PC-3 (cell line): Measurements from ENCODE around the gene CCL13. TPM values are rescaled to one million over a fixed set of nuclear protein-coding genes. Genes with fewer than 3 reads are reported as not detected.

Experiments used
- ATAC-seq: fragments of 200-7000 bp; cut with Tn5 transposase; 2 replicates; pipeline ENCODE4 v1.9.1; 2020; ENCODE audit warnings: mild to moderate bottlenecking, moderate library complexity
- BruUV-seq: library from RNA; stranded (reverse); fragments of 400-500 nt; replicated peaks from 2 replicates; lab custom pipeline; 2021; lab: Mats Ljungman, UMichigan
- CTCF ChIA-PET: fragments of 300-600 bp; sonication (Branson Sonifier 250); formaldehyde crosslinking; loops from one replicate; lab custom pipeline; 2022; ENCODE audit warnings: antibody characterized with exemption; lab: Charles Lee
- POLR2A ChIA-PET: fragments of 300-600 bp; sonication (Branson Sonifier 250); formaldehyde crosslinking; loops from one replicate; lab custom pipeline; 2022; ENCODE audit warnings: antibody characterized with exemption; ENCODE audit not compliant: unreplicated experiment; lab: Charles Lee
- DNase-seq: peaks from one replicate; pipeline ENCODE4 v3.0.0-alpha.2; 2015
- H2AFZ ChIP-seq: fragments of 300-600 bp; sonication (generic); 2 replicates; pipeline ENCODE4 v1.6.0; 2016; ENCODE audit warnings: antibody characterized with exemption, low read length
- H3F3A ChIP-seq: fragments of 300-600 bp; sonication (generic); one replicate; pipeline ENCODE4 v1.6.0; 2017; ENCODE audit warnings: antibody characterized with exemption, low read length, control low read depth, mild to moderate bottlenecking; ENCODE audit not compliant: unreplicated experiment
- H3K27ac ChIP-seq: fragments of 300-600 bp; sonication (generic); 2 replicates; pipeline ENCODE4 v1.5.1; 2016; ENCODE audit warnings: mild to moderate bottlenecking, low read length
- H3K27me3 ChIP-seq: fragments of 300-600 bp; sonication (generic); 2 replicates; pipeline ENCODE4 v1.6.1; 2016; ENCODE audit warnings: low read length, mixed read lengths
- H3K36me3 ChIP-seq: fragments of 300-600 bp; sonication (generic); 2 replicates; pipeline ENCODE4 v1.6.1; 2016; ENCODE audit warnings: low read depth, mixed run types, low read length, mixed read lengths
- H3K4me1 ChIP-seq: fragments of 300-600 bp; sonication (generic); 2 replicates; pipeline ENCODE4 v1.5.1; 2016; ENCODE audit warnings: low read length; ENCODE audit not compliant: insufficient read depth
- H3K4me2 ChIP-seq: fragments of 300-600 bp; sonication (generic); 2 replicates; pipeline ENCODE4 v1.6.0; 2016; ENCODE audit warnings: low read length
- H3K4me3 ChIP-seq: fragments of 300-600 bp; sonication (generic); 2 replicates; pipeline ENCODE4 v1.5.1; 2016; ENCODE audit warnings: mild to moderate bottlenecking, low read length, mixed read lengths
- H3K79me2 ChIP-seq: fragments of 300-600 bp; sonication (generic); 2 replicates; pipeline ENCODE4 v1.6.1; 2017; ENCODE audit warnings: low read length, mixed read lengths
- H3K9ac ChIP-seq: fragments of 300-600 bp; sonication (generic); 2 replicates; pipeline ENCODE4 v1.6.0; 2016; ENCODE audit warnings: mild to moderate bottlenecking, low read length
- H3K9me2 ChIP-seq: fragments of 300-600 bp; sonication (generic); replicated peaks from 2 replicates; pipeline ENCODE4 v1.6.1; 2016; ENCODE audit warnings: mixed run types, low read length, mixed read lengths
- H3K9me3 ChIP-seq: fragments of 300-600 bp; sonication (generic); 2 replicates; pipeline ENCODE4 v1.6.1; 2016; ENCODE audit warnings: low read length, mixed read lengths
- H4K20me1 ChIP-seq: fragments of 300-600 bp; sonication (generic); 2 replicates; pipeline ENCODE4 v1.6.1; 2016; ENCODE audit warnings: low read length, mixed read lengths
- EZH2 ChIP-seq: fragments of 300-600 bp; sonication (generic); IDR thresholded peaks from one replicate; pipeline ENCODE4 v1.6.1; 2017; ENCODE audit warnings: antibody characterized with exemption, mild to moderate bottlenecking, low read length; ENCODE audit not compliant: unreplicated experiment
- EZH2phosphoT487 ChIP-seq: fragments of 300-600 bp; sonication (generic); IDR thresholded peaks from 2 replicates; pipeline ENCODE4 v1.6.1; 2018; ENCODE audit warnings: mild to moderate bottlenecking, antibody characterized with exemption, low read length, borderline replicate concordance
- intact Hi-C: fragments of 100-400 bp; cut with micrococcal nuclease; formaldehyde crosslinking; loops from 2 replicates; pipeline ENCODE4 v1.9.0; 2023
- total RNA-seq: library from RNA; depleted of rRNA; stranded (reverse); fragments of >200 nt; gene quantifications from 2 replicates; pipeline ENCODE4 v1.2.3, GENCODE V29; 2014
- TF ChIP-seq, protein P1 (sequence below): fragments of 300-600 bp; sonication (generic); conservative IDR thresholded peaks from 2 replicates; pipeline ENCODE4 v1.5.1; 2017; ENCODE audit warnings: antibody characterized with exemption, low read depth, mild to moderate bottlenecking, low read length

CCL13 gene
- total RNA-seq, 1 experiment from 2014 or later: not detected

DNA sequence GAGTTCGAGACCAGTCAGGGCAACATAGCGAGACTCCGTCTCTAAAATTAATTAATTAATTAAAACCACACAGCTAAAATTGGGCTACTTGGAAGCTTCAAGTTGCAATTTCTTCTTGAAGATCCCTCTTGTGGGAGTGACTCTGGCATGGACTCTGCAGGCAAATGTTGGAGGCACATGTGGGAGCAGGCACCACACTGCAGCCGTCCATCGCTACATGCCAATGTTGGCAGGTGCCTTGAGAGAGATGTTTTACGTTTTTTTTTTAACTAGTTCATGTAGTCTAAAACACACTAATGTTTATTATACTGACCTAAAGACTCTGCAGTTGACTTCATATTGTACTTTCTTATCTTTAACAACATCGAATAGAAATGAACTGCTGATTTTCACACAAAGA lies 45.0 kb upstream of the CCL13 start:
- CTCF ChIA-PET: no interaction called here
- Histone ChIP-seq H3F3A (no peaks in the 10 kb centered on the region), H3K27me3 (no peaks in the 10 kb centered on the region), H3K4me1 (no peaks in the 10 kb centered on the region), H3K4me2 (no peak overlapping the region), H3K79me2 (no peaks in the 10 kb centered on the region), H3K9ac (no peak overlapping the region), H3K36me3 (no peaks in the 10 kb centered on the region), H3K9me2 (no peaks in the 10 kb centered on the region), H3K4me3 (no peak overlapping the region), H3K27ac (no peak overlapping the region), H2AFZ (no peak overlapping the region), H3K9me3 (no peaks in the 10 kb centered on the region), H4K20me1 (no peaks in the 10 kb centered on the region)
- POLR2A ChIA-PET: no interaction called here
- TF ChIP-seq EZH2phosphoT487: no peak
- BruUV-seq: no TSS peak
- intact Hi-C loops: no loop called here
- ATAC-seq (no peak), DNase-seq (no peak)

DNA sequence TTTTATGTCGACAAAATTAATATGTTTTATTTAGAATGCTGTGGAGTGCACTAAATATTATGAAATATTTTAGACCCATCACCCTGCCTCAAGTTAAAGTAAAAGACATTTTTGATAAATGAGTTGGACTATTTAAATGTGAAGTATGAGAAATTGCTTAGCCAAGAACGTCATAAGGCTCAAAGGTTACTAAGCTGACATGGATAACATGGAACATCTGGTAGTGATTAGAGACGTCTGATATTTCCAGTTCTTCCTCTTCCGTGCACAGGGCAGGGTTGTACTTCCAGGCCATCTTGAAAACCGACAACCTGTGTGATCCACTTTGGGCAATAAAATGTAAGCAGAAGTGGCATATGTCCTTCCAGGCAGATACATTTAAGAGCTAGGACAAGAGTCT lies 44.2 kb upstream of the CCL13 start:
- H2AFZ ChIP-seq: no peak overlapping the region
- H3K9me2 ChIP-seq: no peaks in the 10 kb centered on the region
- no peaks in the 10 kb centered on the region for H3F3A ChIP-seq
- DNase-seq (no peak), ATAC-seq (no peak)
- H4K20me1 ChIP-seq: no peaks in the 10 kb centered on the region
- POLR2A ChIA-PET: no interaction called here
- no peak overlapping the region for H3K4me3 ChIP-seq
- H3K27me3 ChIP-seq: no peaks in the 10 kb centered on the region
- no peak overlapping the region for H3K4me2 ChIP-seq
- H3K36me3 ChIP-seq: no peaks in the 10 kb centered on the region
- intact Hi-C loops: no loop called here
- CTCF ChIA-PET: no interaction called here
- H3K9ac ChIP-seq: no peak overlapping the region
- no peaks in the 10 kb centered on the region for H3K4me1 ChIP-seq
- BruUV-seq: no TSS peak
- H3K9me3 ChIP-seq: no peaks in the 10 kb centered on the region
- no peak for TF ChIP-seq EZH2phosphoT487
- TF ChIP-seq, protein P1, sequence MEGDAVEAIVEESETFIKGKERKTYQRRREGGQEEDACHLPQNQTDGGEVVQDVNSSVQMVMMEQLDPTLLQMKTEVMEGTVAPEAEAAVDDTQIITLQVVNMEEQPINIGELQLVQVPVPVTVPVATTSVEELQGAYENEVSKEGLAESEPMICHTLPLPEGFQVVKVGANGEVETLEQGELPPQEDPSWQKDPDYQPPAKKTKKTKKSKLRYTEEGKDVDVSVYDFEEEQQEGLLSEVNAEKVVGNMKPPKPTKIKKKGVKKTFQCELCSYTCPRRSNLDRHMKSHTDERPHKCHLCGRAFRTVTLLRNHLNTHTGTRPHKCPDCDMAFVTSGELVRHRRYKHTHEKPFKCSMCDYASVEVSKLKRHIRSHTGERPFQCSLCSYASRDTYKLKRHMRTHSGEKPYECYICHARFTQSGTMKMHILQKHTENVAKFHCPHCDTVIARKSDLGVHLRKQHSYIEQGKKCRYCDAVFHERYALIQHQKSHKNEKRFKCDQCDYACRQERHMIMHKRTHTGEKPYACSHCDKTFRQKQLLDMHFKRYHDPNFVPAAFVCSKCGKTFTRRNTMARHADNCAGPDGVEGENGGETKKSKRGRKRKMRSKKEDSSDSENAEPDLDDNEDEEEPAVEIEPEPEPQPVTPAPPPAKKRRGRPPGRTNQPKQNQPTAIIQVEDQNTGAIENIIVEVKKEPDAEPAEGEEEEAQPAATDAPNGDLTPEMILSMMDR: no peak
- no peak for TF ChIP-seq EZH2
- no peaks in the 10 kb centered on the region for H3K79me2 ChIP-seq
- H3K27ac ChIP-seq: no peak overlapping the region

DNA sequence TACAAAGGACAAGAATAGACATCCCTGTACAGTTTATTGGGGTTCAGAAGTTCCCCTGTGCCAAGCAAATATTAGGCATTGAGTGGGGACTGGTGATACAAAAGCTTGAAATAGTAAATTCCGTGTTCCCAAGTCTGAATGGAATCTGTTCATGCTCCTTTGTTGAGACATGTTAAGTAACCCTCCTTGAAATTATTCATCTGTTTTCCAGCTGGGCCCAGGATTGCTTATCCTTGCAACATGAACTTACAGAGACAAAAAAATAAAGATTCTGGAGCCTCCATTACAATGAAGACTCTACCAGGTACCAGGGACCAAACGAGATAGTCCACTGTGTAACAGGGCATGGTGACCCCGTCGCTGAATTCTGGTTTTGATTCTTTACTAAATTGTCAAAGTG lies 43.1 kb upstream of the CCL13 start:
- Histone ChIP-seq H3K9me3 (no peaks in the 10 kb centered on the region), H3K4me3 (no peak overlapping the region), H4K20me1 (no peaks in the 10 kb centered on the region), H3K79me2 (no peaks in the 10 kb centered on the region), H3K9me2 (no peaks in the 10 kb centered on the region), H3K27ac (no peak overlapping the region), H3K36me3 (no peaks in the 10 kb centered on the region), H3K4me1 (no peaks in the 10 kb centered on the region), H3F3A (no peaks in the 10 kb centered on the region), H2AFZ (no peak overlapping the region), H3K4me2 (no peak overlapping the region), H3K27me3 (no peaks in the 10 kb centered on the region), H3K9ac (no peak overlapping the region)
- intact Hi-C loops: no loop called here
- TF ChIP-seq EZH2 (no peak), EZH2phosphoT487 (no peak)
- TF ChIP-seq, protein P1: no peak
- no peak for ATAC-seq
- POLR2A ChIA-PET: no interaction called here
- DNase-seq: no peak
- CTCF ChIA-PET: no interaction called here
- no TSS peak for BruUV-seq
